Measurements from ENCODE around the gene SH2D3A.

- no peak for TF ChIP-seq EZH2 (IDR thresholded peaks at IDR 0.05; ENCODE audit: borderline replicate concordance, low read depth, low read length, poor library complexity, severe bottlenecking)
- TF ChIP-seq, protein P1, sequence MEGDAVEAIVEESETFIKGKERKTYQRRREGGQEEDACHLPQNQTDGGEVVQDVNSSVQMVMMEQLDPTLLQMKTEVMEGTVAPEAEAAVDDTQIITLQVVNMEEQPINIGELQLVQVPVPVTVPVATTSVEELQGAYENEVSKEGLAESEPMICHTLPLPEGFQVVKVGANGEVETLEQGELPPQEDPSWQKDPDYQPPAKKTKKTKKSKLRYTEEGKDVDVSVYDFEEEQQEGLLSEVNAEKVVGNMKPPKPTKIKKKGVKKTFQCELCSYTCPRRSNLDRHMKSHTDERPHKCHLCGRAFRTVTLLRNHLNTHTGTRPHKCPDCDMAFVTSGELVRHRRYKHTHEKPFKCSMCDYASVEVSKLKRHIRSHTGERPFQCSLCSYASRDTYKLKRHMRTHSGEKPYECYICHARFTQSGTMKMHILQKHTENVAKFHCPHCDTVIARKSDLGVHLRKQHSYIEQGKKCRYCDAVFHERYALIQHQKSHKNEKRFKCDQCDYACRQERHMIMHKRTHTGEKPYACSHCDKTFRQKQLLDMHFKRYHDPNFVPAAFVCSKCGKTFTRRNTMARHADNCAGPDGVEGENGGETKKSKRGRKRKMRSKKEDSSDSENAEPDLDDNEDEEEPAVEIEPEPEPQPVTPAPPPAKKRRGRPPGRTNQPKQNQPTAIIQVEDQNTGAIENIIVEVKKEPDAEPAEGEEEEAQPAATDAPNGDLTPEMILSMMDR (conservative IDR thresholded peaks at IDR 0.05; ENCODE audit: low read depth, low read length) = no peak
Observed at GRCh38 chr19:6793411-6793810, 26.2 kb upstream of the SH2D3A start.

Measured in A673 (cell line).